Tibial artery (tissue), 4 donors: ENCODE data around the gene VOPP1.

Experiments used
- DNase-seq, 2 donors: peaks; one replicate each; pipeline ENCODE4 v3.0.0-alpha.2; 2019
- H3K27ac ChIP-seq, 2 donors: fragments of 200-600 bp; sonication (generic) in 1 of 2; 1 replicate in 1 of 2; 2 replicates in 1 of 2; pipeline ENCODE4 v1.5.1; 2018 to 2019; ENCODE audit warnings: mild to moderate bottlenecking in 1 of 2
- H3K27me3 ChIP-seq, 2 donors: fragments of 200-600 bp; sonication (generic) in 1 of 2; one replicate each; pipeline versions ENCODE4 v1.5.1 to v1.6.0; 2016 to 2019
- H3K36me3 ChIP-seq, 3 donors: fragments of 200-600 bp; sonication (generic) in 2 of 3; one replicate each; pipeline ENCODE4 v1.5.1; 2016 to 2019; ENCODE audit warnings: mild to moderate bottlenecking in 2 of 3
- H3K4me1 ChIP-seq, 4 donors: fragments of 200-600 bp; sonication (generic) in 2 of 4; 1 replicate in 3 of 4; 2 replicates in 1 of 4; pipeline ENCODE4 v1.5.1; 2016 to 2019
- H3K4me3 ChIP-seq, 2 donors: fragments of 200-600 bp; sonication (generic) in 1 of 2; 1 replicate in 1 of 2; 2 replicates in 1 of 2; pipeline ENCODE4 v1.5.1; 2018 to 2019; ENCODE audit warnings: mild to moderate bottlenecking in 2 of 2
- H3K9me3 ChIP-seq, 3 donors: fragments of 200-600 bp; sonication (generic) in 1 of 3; one replicate each; pipeline ENCODE4 v1.5.1; 2016 to 2019
- intact Hi-C: fragments of 100-400 bp; cut with DNase I; formaldehyde crosslinking; loops from one replicate; pipeline ENCODE4 v1.15.0; 2023; ENCODE audit warnings: low total_unique reads
- TF ChIP-seq, protein P1 (sequence below), 2 experiments: fragments of 200-600 bp in 1 of 2; fragments of 450-650 bp in 1 of 2; IDR thresholded peaks; one replicate each; pipeline ENCODE4 v1.5.1; 2017 to 2019; ENCODE audit warnings: antibody characterized with exemption in 2 of 2, mild to moderate bottlenecking in 1 of 2, moderate library complexity in 1 of 2

VOPP1 gene

DNA sequence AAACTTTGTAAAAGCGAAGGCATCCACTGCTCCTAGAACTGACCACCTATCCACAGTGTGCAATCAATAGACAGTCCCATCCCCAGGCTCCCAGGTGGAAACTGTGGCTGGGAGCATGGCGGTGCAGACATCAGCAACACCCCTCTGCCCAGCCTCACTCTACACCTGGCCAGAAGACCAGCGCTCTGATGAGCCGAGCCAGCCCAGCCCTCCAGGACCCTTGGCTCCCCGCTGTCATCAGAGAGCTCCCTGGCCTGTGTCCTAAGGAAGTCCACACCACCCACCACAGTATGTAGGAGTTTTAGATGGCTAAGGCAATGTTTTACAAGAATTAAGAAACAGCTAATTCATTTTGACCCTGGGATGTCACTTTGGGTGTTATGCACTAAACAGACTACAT is 81.0 kb downstream of the VOPP1 start:
- no peak overlapping the region for H3K4me3 ChIP-seq
- no peaks in the 10 kb centered on the region for H3K4me1 ChIP-seq
- intact Hi-C loops, result no loop called here
- no peak overlapping the region for H3K27ac ChIP-seq
- peaks cover 23 to 59% (median 57%) of the 10 kb centered on the region in 3 donors for H3K36me3 ChIP-seq
- H3K9me3 ChIP-seq, result no peaks in the 10 kb centered on the region
- TF ChIP-seq, protein P1, sequence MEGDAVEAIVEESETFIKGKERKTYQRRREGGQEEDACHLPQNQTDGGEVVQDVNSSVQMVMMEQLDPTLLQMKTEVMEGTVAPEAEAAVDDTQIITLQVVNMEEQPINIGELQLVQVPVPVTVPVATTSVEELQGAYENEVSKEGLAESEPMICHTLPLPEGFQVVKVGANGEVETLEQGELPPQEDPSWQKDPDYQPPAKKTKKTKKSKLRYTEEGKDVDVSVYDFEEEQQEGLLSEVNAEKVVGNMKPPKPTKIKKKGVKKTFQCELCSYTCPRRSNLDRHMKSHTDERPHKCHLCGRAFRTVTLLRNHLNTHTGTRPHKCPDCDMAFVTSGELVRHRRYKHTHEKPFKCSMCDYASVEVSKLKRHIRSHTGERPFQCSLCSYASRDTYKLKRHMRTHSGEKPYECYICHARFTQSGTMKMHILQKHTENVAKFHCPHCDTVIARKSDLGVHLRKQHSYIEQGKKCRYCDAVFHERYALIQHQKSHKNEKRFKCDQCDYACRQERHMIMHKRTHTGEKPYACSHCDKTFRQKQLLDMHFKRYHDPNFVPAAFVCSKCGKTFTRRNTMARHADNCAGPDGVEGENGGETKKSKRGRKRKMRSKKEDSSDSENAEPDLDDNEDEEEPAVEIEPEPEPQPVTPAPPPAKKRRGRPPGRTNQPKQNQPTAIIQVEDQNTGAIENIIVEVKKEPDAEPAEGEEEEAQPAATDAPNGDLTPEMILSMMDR (IDR thresholded peaks at IDR 0.05), result no peak
- DNase-seq, result peak in 1 of 2 donors; percentile 31
- no peaks in the 10 kb centered on the region for H3K27me3 ChIP-seq

DNA sequence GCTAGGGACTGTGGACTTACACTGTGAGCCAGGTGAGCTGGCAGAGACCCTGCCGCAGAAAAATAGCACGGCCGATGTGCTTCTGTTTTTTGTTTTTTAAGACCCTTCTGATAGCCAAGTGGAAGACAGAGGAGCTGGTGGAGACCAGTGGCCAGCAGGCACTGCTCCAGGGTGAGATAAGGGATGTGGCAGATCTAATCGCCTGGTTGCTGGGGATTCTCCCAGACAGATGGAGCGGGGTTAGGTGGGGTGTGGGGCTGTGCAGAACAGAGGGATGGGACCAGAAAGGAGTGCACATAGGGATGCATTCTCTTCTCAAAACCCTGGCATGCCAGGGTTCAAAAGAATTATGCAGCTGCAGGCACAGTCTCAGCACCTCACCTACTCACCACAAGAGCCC is 82.2 kb downstream of the VOPP1 start:
- H3K9me3 ChIP-seq, result no peaks in the 10 kb centered on the region
- intact Hi-C loops, result no loop called here
- peak in 1 of 2 donors; percentile 47 for DNase-seq
- H3K27ac ChIP-seq, result no peak overlapping the region
- TF ChIP-seq, protein P1 (IDR thresholded peaks at IDR 0.05), result no peak
- no peaks in the 10 kb centered on the region for H3K4me1 ChIP-seq
- peaks cover 23 to 49% (median 48%) of the 10 kb centered on the region in 3 donors for H3K36me3 ChIP-seq
- H3K27me3 ChIP-seq, result no peaks in the 10 kb centered on the region
- H3K4me3 ChIP-seq, result no peak overlapping the region

DNA sequence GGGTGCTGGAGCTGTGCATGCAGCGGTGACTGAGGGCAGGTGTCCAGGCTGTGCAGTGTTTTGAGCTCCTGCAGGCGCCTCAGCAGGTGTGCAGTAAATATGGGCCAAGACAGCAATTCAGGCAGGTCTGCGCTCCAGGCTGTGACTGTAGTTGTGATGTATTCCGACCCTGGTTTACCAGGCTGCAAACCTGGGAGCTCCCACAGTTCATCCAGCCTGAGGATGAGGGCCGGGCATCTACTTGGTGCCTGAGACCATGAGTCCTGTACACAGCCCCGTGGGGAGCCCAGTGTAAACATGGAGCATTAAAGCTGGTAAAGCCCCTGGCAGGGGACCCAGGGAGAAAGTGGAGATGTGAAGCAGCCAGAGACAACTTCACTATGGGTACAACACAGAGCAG is 82.8 kb downstream of the VOPP1 start:
- H3K9me3 ChIP-seq, result no peaks in the 10 kb centered on the region
- DNase-seq, result no peak
- H3K27me3 ChIP-seq, result no peaks in the 10 kb centered on the region
- H3K4me1 ChIP-seq, result no peaks in the 10 kb centered on the region
- TF ChIP-seq, protein P1 (IDR thresholded peaks at IDR 0.05), result no peak
- intact Hi-C loops, result no loop called here
- peaks cover 24 to 51% (median 44%) of the 10 kb centered on the region in 3 donors for H3K36me3 ChIP-seq
- no peak overlapping the region for H3K4me3 ChIP-seq
- no peak overlapping the region for H3K27ac ChIP-seq

DNA sequence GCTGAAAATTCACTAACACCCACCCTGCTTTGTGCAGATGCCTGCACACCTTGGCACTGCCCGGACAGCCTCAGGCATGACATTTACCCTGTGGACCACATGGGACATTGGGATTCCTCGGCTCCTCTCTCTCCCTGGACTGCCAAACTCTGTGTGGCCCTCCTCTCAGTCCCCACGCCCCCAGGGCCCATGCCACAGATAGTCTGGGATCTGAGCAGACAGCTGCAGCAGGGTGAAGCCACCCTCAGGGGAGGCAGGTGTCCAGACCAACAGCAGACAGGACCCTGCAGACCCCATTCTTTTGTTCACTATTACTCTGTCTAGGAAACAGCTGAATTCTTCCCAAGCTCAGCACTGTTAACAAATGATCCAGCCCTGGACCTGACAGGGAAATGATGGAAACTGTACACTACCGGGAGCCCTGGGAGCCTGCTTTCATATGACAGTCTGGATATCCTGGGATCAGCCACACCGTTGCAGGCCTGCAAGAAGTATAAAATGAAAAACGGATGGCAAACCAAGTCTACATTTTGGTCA is 83.4 kb downstream of the VOPP1 start:
- TF ChIP-seq, protein P1 (IDR thresholded peaks at IDR 0.05), result no peak
- H3K27me3 ChIP-seq, result no peaks in the 10 kb centered on the region
- H3K4me3 ChIP-seq, result no peak overlapping the region
- DNase-seq, result no peak
- H3K36me3 ChIP-seq, result peaks cover 28 to 51% (median 43%) of the 10 kb centered on the region in 3 donors
- intact Hi-C loops, result no loop called here
- no peak overlapping the region for H3K27ac ChIP-seq
- no peaks in the 10 kb centered on the region for H3K4me1 ChIP-seq
- H3K9me3 ChIP-seq, result no peaks in the 10 kb centered on the region

DNA sequence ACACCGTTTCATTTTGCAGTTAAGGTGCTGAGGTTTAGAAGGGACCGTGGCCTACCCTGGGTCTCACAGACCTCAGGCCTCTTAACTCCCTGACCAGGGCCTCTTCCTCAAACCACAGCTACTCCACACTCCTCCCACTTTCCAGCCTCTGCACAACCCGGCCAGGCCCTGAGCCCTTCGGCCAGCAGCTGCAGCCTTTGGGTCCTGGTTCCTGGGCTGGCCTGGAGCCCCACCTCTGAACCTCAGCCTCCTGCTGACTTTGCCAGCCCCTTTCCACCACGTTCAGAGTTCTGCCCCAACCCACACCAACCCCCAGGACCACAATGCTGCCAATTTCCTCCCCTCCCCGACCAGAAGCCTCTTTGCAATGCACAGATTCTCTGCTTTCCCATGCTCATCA is 84.1 kb downstream of the VOPP1 start:
- H3K4me3 ChIP-seq, result no peak overlapping the region
- TF ChIP-seq, protein P1 (IDR thresholded peaks at IDR 0.05), result no peak
- H3K9me3 ChIP-seq, result no peaks in the 10 kb centered on the region
- peaks cover 28 to 51% (median 43%) of the 10 kb centered on the region in 3 donors for H3K36me3 ChIP-seq
- H3K27ac ChIP-seq, result no peak overlapping the region
- H3K4me1 ChIP-seq, result no peaks in the 10 kb centered on the region
- no peak for DNase-seq
- intact Hi-C loops, result no loop called here
- H3K27me3 ChIP-seq, result no peaks in the 10 kb centered on the region

DNA sequence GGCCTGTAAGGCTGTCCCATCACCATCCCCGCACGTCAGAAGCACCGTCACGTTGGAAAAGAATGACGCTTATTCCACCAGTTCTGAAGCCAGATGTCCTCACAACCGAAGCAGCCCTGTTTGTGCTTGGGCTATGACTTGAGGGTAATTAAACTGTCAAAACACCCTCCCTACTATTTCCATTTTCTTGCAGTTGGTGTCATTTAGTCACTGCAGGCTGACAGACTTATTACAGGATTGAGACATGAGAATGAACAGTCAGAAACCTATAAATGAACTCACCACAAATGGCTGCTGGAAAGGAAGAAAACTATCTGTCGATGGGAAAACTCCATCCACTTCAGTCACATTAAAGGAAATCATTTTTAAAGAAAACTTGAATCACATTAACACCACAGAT is 85.3 kb downstream of the VOPP1 start:
- Histone ChIP-seq H3K36me3 (peaks cover 27 to 43% (median 37%) of the 10 kb centered on the region in 3 donors), H3K27me3 (no peaks in the 10 kb centered on the region)

More for the DNA sequence above, 85.3 kb downstream of the VOPP1 start:
- intact Hi-C loops, result no loop called here
- no peaks in the 10 kb centered on the region for H3K4me1 ChIP-seq
- H3K9me3 ChIP-seq, result no peaks in the 10 kb centered on the region
- TF ChIP-seq, protein P1 (IDR thresholded peaks at IDR 0.05), result no peak
- H3K27ac ChIP-seq, result no peak overlapping the region
- no peak overlapping the region for H3K4me3 ChIP-seq
- DNase-seq, result no peak
